Measurements from ENCODE around the gene SRSF12.

GRCh38 chr6:89133981-89134380 lies 16.1 kb upstream of the SRSF12 start:
- no peak for TF ChIP-seq CTCF (IDR thresholded peaks at IDR 0.05)
- no peak for TF ChIP-seq POLR2AphosphoS5 (IDR thresholded peaks at IDR 0.05)
- TF ChIP-seq POLR2A (IDR thresholded peaks at IDR 0.05): no peak
